Neutrophil (primary cell): Measurements from ENCODE around the gene SLC39A11.

Experiments used
- H3K27ac ChIP-seq: fragments of 200-600 bp; sonication (generic); 2 replicates; pipeline ENCODE4 v1.5.1; 2016; ENCODE audit warnings: mild to moderate bottlenecking, moderate library complexity
- H3K27me3 ChIP-seq: fragments of 200-600 bp; sonication (generic); 2 replicates; pipeline ENCODE4 v1.6.0; 2016; ENCODE audit warnings: mild to moderate bottlenecking
- H3K36me3 ChIP-seq: fragments of 200-600 bp; sonication (generic); 2 replicates; pipeline ENCODE4 v1.5.1; 2017
- H3K4me1 ChIP-seq, 2 experiments: fragments of 200-600 bp in 1 of 2; sonication (generic) in 1 of 2; 1 replicate in 1 of 2; 2 replicates in 1 of 2; pipeline versions ENCODE4 v1.5.1 to v1.6.1; 2013 to 2016; ENCODE audit warnings: low read depth in 1 of 2, low read length in 1 of 2, mild to moderate bottlenecking in 1 of 2, moderate library complexity in 1 of 2; ENCODE audit not compliant: control insufficient read depth in 1 of 2, insufficient read depth in 1 of 2
- H3K4me3 ChIP-seq, 2 experiments: fragments of 200-600 bp in 1 of 2; sonication (generic) in 1 of 2; 1 replicate in 1 of 2; 2 replicates in 1 of 2; pipeline ENCODE4 v1.5.1; 2013 to 2016; ENCODE audit warnings: low read depth in 1 of 2, low read length in 1 of 2, mild to moderate bottlenecking in 1 of 2, moderate library complexity in 1 of 2
- H3K9me3 ChIP-seq: fragments of 200-600 bp; sonication (generic); 2 replicates; pipeline ENCODE4 v1.5.1; 2016
- CTCF ChIP-seq: fragments of 200-600 bp; sonication (generic); IDR thresholded peaks from 2 replicates; pipeline ENCODE4 v1.5.1; 2016; ENCODE audit warnings: antibody characterized with exemption

SLC39A11 gene

GRCh38 chr17:72795941-72796340, 296.5 kb downstream of the SLC39A11 start:
- Histone ChIP-seq H3K4me1 (no peaks in the 10 kb centered on the region), H3K36me3 (peaks cover 20% of the 10 kb centered on the region), H3K4me3 (no peak overlapping the region), H3K27me3 (no peaks in the 10 kb centered on the region), H3K27ac (no peak overlapping the region), H3K9me3 (peaks cover 8% of the 10 kb centered on the region)
- TF ChIP-seq CTCF = no peak

GRCh38 chr17:72794152-72794551, 298.3 kb downstream of the SLC39A11 start:
- Histone ChIP-seq H3K36me3 (peaks cover 24% of the 10 kb centered on the region), H3K27ac (no peak overlapping the region), H3K4me3 (no peak overlapping the region), H3K9me3 (peaks cover under 1% of the 10 kb centered on the region), H3K4me1 (no peaks in the 10 kb centered on the region), H3K27me3 (no peaks in the 10 kb centered on the region)
- TF ChIP-seq CTCF = no peak

GRCh38 chr17:72792771-72793170, 299.7 kb downstream of the SLC39A11 start:
- no peaks in the 10 kb centered on the region for H3K9me3 ChIP-seq
- no peak overlapping the region for H3K4me3 ChIP-seq
- no peaks in the 10 kb centered on the region for H3K27me3 ChIP-seq
- H3K27ac ChIP-seq = no peak overlapping the region
- peaks cover 24% of the 10 kb centered on the region for H3K36me3 ChIP-seq
- no peaks in the 10 kb centered on the region for H3K4me1 ChIP-seq
- no peak for TF ChIP-seq CTCF

- no peak for TF ChIP-seq CTCF
- Histone ChIP-seq H3K4me1 (no peaks in the 10 kb centered on the region), H3K9me3 (no peaks in the 10 kb centered on the region), H3K36me3 (peaks cover 17% of the 10 kb centered on the region), H3K27ac (no peak overlapping the region), H3K27me3 (no peaks in the 10 kb centered on the region), H3K4me3 (no peak overlapping the region)
Observed at GRCh38 chr17:72790190-72790589, 302.3 kb downstream of the SLC39A11 start.

GRCh38 chr17:72789711-72790110, 302.8 kb downstream of the SLC39A11 start:
- Histone ChIP-seq H3K27me3 (no peaks in the 10 kb centered on the region), H3K9me3 (no peaks in the 10 kb centered on the region), H3K4me1 (no peaks in the 10 kb centered on the region), H3K4me3 (no peak overlapping the region), H3K27ac (no peak overlapping the region), H3K36me3 (peaks cover 13% of the 10 kb centered on the region)
- no peak for TF ChIP-seq CTCF
